HepG2 (cell line): ENCODE measurements around the gene POLR1G. TPM values are rescaled to one million over a fixed set of nuclear protein-coding genes. Genes with fewer than 3 reads are reported as not detected.

ENCODE experiments used
- HMGXB4 ChIP-seq, 2 experiments: sonication (generic) in 1 of 2; formaldehyde crosslinking in 1 of 2; IDR thresholded peaks; 2 replicates each; pipeline versions ENCODE4 v1.4.0 to v1.6.1; 2018 to 2020; ENCODE audit warnings: missing genetic modification reagents in 2 of 2, borderline replicate concordance in 1 of 2, low read depth in 1 of 2, mild to moderate bottlenecking in 1 of 2, missing biosample characterization in 1 of 2
- MAZ ChIP-seq, 2 experiments: sonication (generic) in 1 of 2; formaldehyde crosslinking in 1 of 2; IDR thresholded peaks; 2 replicates each; pipeline versions ENCODE4 v1.5.0 to v1.6.1; 2012 to 2020; ENCODE audit warnings: low read depth in 2 of 2, mild to moderate bottlenecking in 2 of 2, borderline replicate concordance in 1 of 2, improper control_type of control experiment in 1 of 2, low read length in 1 of 2, missing genetic modification reagents in 1 of 2, moderate library complexity in 1 of 2
- MYNN ChIP-seq: sonication (generic); formaldehyde crosslinking; IDR thresholded peaks from 2 replicates; pipeline ENCODE4 v1.4.0; 2020; ENCODE audit warnings: mild to moderate bottlenecking, low read depth, missing genetic modification reagents
- MYPOP ChIP-seq: sonication (generic); formaldehyde crosslinking; IDR thresholded peaks from 2 replicates; pipeline ENCODE4 v1.8.1; 2023; ENCODE audit warnings: mild to moderate bottlenecking, moderate library complexity, missing genetic modification reagents
- NKX3-1 ChIP-seq: sonication (generic); formaldehyde crosslinking; IDR thresholded peaks from 2 replicates; pipeline ENCODE4 v1.5.0; 2020; ENCODE audit warnings: missing genetic modification reagents
- NONO ChIP-seq, 2 experiments: fragments of 450-650 bp in 1 of 2; sonication (generic) in 1 of 2; formaldehyde crosslinking in 1 of 2; IDR thresholded peaks in 1 of 2; conservative IDR thresholded peaks in 1 of 2; 2 replicates each; pipeline versions ENCODE4 v1.6.1 to v1.8.0; 2017 to 2022; ENCODE audit warnings: mild to moderate bottlenecking in 1 of 2, missing genetic modification reagents in 1 of 2, moderate library complexity in 1 of 2
- RERE ChIP-seq: IDR thresholded peaks from 2 replicates; pipeline ENCODE4 v1.6.1; 2016; ENCODE audit warnings: low read depth, missing genetic modification reagents, missing compliant biosample characterization
- SALL1 ChIP-seq: sonication (generic); formaldehyde crosslinking; IDR thresholded peaks from 2 replicates; pipeline ENCODE4 v1.8.0; 2022; ENCODE audit warnings: mild to moderate bottlenecking, missing genetic modification reagents
- SAP130 ChIP-seq: IDR thresholded peaks from 2 replicates; pipeline ENCODE4 v1.6.1; 2016; ENCODE audit warnings: low read depth
- SP5 ChIP-seq: IDR thresholded peaks from 2 replicates; pipeline ENCODE4 v1.6.1; 2016; ENCODE audit warnings: low read depth, borderline replicate concordance
- TFDP1 ChIP-seq: IDR thresholded peaks from 2 replicates; pipeline ENCODE4 v1.6.1; 2016; ENCODE audit warnings: missing compliant biosample characterization, missing genetic modification reagents, borderline replicate concordance
- ZBTB7B ChIP-seq: sonication (generic); formaldehyde crosslinking; IDR thresholded peaks from 2 replicates; pipeline ENCODE4 v1.4.0; 2020; ENCODE audit warnings: missing genetic modification reagents
- ZNF101 ChIP-seq: sonication (generic); formaldehyde crosslinking; IDR thresholded peaks from 2 replicates; pipeline ENCODE4 v1.4.0; 2020; ENCODE audit warnings: mild to moderate bottlenecking, low read depth, missing genetic modification reagents, borderline replicate concordance
- ZNF580 ChIP-seq: IDR thresholded peaks from 2 replicates; pipeline ENCODE4 v1.6.1; 2016; ENCODE audit warnings: low read depth, borderline replicate concordance
- ZNF768 ChIP-seq: sonication (generic); formaldehyde crosslinking; IDR thresholded peaks from 2 replicates; pipeline ENCODE4 v1.4.0; 2020; ENCODE audit warnings: missing genetic modification reagents
- ZNF891 ChIP-seq: sonication (generic); formaldehyde crosslinking; IDR thresholded peaks from 2 replicates; pipeline ENCODE4 v1.5.0; 2020; ENCODE audit warnings: mild to moderate bottlenecking, missing genetic modification reagents
- polyA plus RNA-seq, 8 experiments: library from polyadenylated mRNA; depleted of rRNA in 3 of 8; stranded (reverse) in 7 of 8; unstranded in 1 of 8; fragments of >200 nt; fragmentation: Illumina TruSeq in 4 of 8; extraction: Trizol in 4 of 8; gene quantifications; 2 replicates each; pipeline versions ENCODE4 v1.2.1 to v1.2.3, GENCODE V29; 2011 to 2016; ENCODE audit warnings: low read depth in 4 of 8, missing spikeins in 1 of 8, mixed read lengths in 1 of 8; ENCODE audit not compliant: insufficient read depth in 1 of 8
- total RNA-seq, 5 experiments: library from RNA; depleted of rRNA; stranded (reverse); fragments of >200 nt; fragmentation: Illumina TruSeq; extraction: Trizol; gene quantifications; 2 replicates each; pipeline ENCODE4 v1.2.3, GENCODE V29; 2016; ENCODE audit warnings: low read depth in 1 of 5

POLR1G gene
- total and polyA plus RNA-seq, 2 of the 13 experiments (the other 11 are each of a cell fraction or from before 2014, with no cell fraction given) = 3.5 to 20.8 TPM

GRCh38 chr19:45406226-45407090, at the start of gene POLR1G (continued):
- no peak for TF ChIP-seq MAZ (IDR thresholded peaks at IDR 0.05; ENCODE audit: borderline replicate concordance, low read depth, low read length)
- TF ChIP-seq MAZ (CRISPR knock-in tag; IDR thresholded peaks at IDR 0.05; ENCODE audit: low read depth) = peak; percentile 32
- TF ChIP-seq ZNF101 (CRISPR knock-in tag) = peak; percentile 41; the same call in 1 of the 2 replicates
- peak; percentile 55; the same call in 1 of the 2 replicates for TF ChIP-seq SALL1 (CRISPR knock-in tag)
- TF ChIP-seq TFDP1 (CRISPR knock-in tag) = peak; percentile 44; the same call in 1 of the 2 replicates
- 0 out of 2 replicates have a peak, but pooled peaks have one; percentile 18 for TF ChIP-seq ZNF580 (CRISPR knock-in tag)
- TF ChIP-seq ZBTB7B = peak; percentile 18; the same call in 1 of the 2 replicates
- TF ChIP-seq ZNF891 (CRISPR knock-in tag) = peak; percentile 86
- peak; percentile 65; the same call in 1 of the 2 replicates for TF ChIP-seq NKX3-1 (CRISPR knock-in tag)
- peak; percentile 35; the same call in 1 of the 2 replicates for TF ChIP-seq NONO (IDR thresholded peaks at IDR 0.05)
- peak; percentile 52; the same call in 1 of the 2 replicates for TF ChIP-seq NONO (CRISPR knock-in tag; conservative IDR thresholded peaks at IDR 0.05)
- TF ChIP-seq MYNN = no peak
- TF ChIP-seq SP5 (CRISPR knock-in tag) = 0 out of 2 replicates have a peak, but pooled peaks have one; percentile 12
- TF ChIP-seq ZNF768 (CRISPR knock-in tag) = peak; percentile 29; the same call in 1 of the 2 replicates
- TF ChIP-seq HMGXB4 (CRISPR knock-in tag; IDR thresholded peaks at IDR 0.05; ENCODE audit: borderline replicate concordance in 1 of 2, low read depth in 1 of 2) = peak in 1 of 2 experiments; percentile 75; a peak in 3 of 4 replicates
- TF ChIP-seq RERE (CRISPR knock-in tag) = no peak
- peak; percentile 99 for TF ChIP-seq SAP130 (CRISPR knock-in tag)
- 0 out of 2 replicates have a peak, but pooled peaks have one; percentile 33 for TF ChIP-seq MYPOP (CRISPR knock-in tag)
